ENCODE data around the gene RPS10.
A peak's percentile ranks its signal among the peaks of the same experiment; 100 is the strongest.
"Not testable (repeated sequence)": the region's sequence is repeated elsewhere in the genome, so short reads cannot be mapped to it uniquely, and the experiment has no call there.

Gene RPS10

GRCh38 chr6:34391786-34392496 is 33.9 kb downstream of the RPS10 start:
- DNase-seq: peak; percentile 27

GRCh38 chr6:34391473-34391785 is 34.4 kb downstream of the RPS10 start:
- DNase-seq: no peak

- no peak for DNase-seq
Measured at GRCh38 chr6:34390531-34391472, 35.1 kb downstream of the RPS10 start.

DNA sequence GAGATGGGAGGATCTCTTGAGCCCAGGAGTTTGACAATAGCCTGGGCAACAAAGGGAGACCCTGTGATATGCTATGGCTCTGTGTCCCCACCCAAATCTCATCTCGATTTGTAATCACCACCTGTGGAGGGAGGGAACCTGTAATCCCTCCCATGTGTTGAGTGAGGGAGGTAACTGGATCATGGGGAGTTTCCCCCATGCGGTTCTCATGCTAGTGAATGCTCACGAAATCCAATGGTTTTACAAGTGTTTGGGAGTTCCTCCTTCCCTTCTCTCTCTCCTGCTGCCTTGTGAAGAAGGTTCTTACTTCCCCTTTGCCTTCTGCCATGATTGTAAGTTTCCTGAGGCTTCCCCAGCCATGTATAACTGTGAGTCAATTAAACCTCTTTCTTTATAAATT is 36.8 kb downstream of the RPS10 start:
- DNase-seq: no peak

DNA sequence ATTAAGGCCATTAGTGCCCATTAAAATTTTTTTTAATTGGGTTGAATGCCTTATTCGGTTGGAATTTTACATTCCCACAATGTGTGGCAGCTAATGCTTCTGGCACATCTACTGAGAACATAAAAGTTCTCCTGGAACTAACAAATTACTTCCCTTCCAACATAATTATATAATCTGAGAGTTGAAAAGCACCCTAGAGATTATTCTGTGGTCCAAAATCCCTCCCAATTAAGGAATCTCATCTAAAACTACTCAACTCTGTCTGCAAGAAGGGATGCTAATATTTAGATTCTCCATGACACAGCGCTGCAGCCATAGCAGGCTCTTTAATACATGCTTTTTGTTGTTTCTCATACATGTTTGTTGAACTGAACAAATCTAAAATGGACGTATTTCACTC is 37.4 kb downstream of the RPS10 start:
- DNase-seq: no peak

GRCh38 chr6:34386316-34387137 is 39.3 kb downstream of the RPS10 start:
- no peak for DNase-seq

DNA sequence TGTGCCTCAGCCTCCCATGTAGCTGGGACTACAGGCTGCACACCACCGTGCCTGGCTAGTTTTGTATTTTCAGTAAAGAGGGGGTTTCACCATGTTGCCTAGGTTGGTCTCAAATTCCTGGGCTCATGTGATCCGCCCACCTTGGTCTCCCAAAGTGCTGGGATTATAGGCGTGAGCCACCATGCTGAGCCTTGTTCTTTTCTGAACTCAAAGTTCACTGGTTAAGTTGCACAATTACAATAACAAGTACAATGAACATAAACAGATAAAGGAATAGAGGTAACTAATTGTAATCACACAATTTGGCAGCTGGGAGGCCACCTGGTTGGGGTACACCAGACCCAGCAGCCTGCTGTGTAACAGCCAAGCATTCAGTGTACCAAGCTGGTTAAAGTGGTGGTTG is 40.1 kb downstream of the RPS10 start:
- DNase-seq: no peak

DNA sequence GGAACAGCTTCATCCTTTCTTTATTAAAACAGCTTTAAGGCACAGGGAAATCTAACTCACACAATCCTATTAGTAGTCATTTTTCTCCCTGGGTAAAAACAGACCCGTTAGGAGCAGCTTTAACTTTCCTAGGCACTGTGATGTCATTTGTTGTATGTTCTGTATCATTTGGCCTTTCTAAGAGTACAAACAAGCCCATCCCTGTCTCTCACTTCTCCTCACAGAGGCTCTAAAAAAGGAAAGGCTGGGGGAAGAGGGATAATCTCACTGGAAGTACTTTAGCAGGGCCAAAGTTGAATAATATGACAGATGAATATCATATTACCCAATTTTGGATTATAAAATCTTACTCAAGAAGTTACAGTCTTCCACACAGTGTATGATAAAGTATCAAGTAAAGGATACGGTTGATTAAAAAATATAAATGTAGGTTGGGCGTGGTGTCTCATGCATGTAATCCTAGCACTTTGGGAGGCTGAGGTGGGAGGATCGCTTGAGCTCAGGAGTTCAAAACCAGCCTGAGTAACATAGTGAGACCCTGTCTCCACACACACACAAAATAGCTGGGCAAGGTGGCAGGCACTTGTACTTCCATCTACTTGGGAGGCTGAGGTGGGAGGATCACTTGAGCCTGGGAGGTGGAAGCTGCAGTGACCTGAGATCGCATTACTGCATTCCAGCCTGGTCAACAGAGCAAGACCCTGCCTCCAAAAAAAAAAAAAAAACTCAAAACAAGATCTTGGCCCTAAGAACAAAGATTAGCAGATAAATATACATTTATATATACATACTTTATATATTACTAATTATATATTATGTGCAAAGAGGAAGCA is 41.3 kb downstream of the RPS10 start:
- no peak for DNase-seq

DNA sequence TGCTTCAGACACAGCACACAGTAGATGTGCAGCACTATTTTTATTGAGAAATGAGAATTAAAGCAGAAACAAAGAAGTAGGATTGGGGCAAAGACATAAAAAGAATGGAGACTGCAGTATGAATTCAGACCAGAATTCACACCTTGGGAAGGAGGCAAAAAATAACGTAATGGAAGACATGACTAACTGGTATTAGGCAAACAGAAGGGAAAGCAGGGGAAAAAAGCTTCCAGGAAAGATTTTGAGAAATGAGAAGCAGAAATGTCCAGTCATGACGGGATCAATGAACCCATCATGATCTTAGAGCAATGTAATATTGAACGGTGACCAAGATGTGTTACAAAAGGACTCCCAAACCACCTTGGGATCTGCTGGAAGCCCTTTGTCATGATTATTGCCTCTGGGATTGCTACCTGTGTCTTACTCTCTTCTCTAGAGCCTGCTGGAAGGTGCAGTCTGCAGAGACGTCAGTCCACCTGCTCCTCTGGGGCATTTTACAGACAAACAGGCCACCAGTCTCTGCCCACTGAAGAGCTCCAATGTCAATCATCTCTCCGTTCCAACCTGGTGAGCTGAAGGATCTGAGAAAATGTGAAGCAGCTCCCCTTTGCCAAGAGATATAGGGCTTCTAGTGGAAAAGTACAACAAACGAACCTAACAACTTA is 42.1 kb downstream of the RPS10 start:
- no peak for DNase-seq

DNA sequence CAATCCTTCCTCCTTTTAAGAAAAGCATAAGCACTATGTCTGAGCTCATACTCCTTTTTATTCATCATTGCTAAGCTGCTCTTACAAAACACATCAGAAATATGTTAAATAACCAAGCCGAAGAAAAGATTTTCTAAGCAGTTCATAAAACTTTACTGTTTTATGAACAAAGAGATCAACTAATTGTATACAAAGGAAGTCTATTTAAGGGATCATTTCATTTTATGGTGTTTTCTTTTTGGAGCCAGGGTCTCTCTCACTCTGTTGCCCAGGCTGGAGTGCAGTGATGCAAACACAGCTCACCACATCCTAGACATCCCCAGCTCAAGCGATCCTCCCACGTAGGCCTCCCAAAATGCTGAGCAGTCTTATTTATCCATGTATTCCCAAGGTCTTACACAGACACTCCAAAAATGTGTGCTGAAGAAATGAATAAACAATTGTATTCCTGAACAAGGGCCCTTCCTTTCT is 42.7 kb downstream of the RPS10 start:
- no peak for DNase-seq

GRCh38 chr6:34381081-34381480 is 44.8 kb downstream of the RPS10 start:
- DNase-seq: no peak

GRCh38 chr6:34378470-34378869 is 47.4 kb downstream of the RPS10 start:
- no peak for DNase-seq

- DNase-seq: no peak
Measured at GRCh38 chr6:34377984-34378383, 47.9 kb downstream of the RPS10 start.

DNA sequence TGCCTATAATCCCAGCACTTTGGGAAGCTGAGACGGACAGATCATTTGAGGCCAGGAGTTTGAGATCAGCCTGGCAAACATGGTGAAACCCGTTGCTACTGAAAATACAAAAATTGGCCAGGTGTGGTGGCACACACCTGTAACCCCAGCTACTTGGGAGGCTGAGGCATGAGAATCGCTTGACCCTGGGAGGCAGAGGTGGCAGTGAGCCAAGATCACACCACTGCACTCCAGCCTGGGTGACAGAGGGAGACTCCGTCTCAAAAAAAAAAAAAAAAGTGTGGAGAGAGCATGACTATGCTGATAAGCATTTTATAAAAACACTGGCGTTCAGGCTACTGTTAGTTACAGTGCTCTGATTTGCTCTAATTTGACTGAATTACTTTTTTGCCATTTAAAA is 48.3 kb downstream of the RPS10 start:
- not testable (repeated sequence) for DNase-seq

DNA sequence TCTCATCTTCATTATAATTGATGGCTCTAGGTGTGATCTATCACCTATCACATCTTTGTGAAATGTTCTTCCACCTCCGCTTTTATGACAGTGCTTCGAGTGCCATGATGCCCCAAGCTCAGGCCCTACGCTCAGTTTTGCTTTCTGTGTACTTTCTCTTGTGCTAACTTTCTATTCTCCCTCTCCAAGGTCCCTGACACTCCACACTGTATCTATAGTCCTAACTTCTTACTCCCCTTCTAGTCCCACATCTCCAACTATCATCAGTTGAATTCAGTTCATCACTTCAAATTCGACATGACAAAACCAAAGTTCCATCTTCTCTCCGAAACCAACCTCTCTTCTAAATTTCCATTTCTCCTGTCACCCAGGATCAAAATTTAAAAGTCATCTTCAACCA is 50.0 kb downstream of the RPS10 start:
- DNase-seq: no peak

DNA sequence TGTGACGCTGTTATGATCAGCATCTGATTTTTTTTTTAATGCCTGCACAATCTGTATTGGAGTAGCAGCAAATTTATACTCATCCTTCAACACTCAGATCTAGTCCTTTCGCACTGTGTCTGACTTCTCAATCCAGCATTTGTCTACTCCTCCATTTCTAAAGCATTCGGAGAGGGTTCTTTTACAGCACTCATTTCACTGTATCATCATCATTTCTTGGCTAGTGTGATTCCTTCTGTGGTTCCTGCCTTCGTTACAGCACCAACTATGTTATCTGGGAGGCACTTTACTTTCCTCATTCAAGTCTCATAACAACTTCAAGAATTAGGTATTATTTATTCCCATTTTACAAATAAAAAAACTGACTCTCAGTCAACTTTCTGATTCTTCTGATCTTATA is 51.4 kb downstream of the RPS10 start:
- no peak for DNase-seq

GRCh38 chr6:34374069-34374468 is 51.8 kb downstream of the RPS10 start:
- no peak for DNase-seq

- DNase-seq: no peak
Measured at GRCh38 chr6:34373511-34373910, 52.4 kb downstream of the RPS10 start.

GRCh38 chr6:34371865-34372264 is 54.0 kb downstream of the RPS10 start:
- DNase-seq: not testable (repeated sequence)

DNA sequence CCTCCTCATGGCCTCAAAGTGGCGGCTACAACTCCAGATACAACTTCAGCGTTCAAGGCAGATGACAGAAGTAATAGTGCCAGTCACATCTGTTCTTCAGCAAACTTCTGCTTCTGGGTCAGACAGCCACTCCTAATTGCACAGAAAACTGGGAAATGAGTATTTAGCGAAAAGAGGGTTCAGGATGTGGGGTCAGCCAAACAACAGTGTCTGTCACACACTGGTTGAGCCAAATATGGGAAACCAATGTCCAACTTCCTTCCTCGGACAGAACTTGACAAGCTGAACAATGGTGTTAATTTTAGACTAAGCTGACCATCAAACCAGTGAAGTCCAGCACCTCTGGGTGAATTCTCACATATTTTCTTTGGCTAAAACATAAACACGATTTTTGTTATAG is 55.5 kb downstream of the RPS10 start:
- no peak for DNase-seq

DNA sequence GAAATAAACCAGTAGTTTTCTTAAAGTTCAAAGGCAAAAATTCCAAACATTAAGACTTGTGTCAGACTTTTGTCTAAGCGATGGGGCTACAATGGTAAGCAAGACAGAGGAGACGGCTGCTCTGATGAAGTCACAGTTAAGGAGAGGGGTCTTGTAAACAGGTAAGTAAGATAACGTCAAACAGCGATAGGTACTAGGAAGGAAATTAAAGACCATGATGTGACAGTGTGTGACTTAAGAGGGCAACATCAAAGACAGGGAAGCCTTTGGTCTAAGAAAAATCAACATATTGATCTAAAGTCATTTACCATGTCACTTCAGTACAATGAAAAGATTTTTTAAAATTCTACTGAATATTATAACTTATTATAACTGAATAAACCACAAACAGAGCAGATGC is 56.5 kb downstream of the RPS10 start:
- no peak for DNase-seq
